Measurements from ENCODE around the gene BRPF1.

DNA sequence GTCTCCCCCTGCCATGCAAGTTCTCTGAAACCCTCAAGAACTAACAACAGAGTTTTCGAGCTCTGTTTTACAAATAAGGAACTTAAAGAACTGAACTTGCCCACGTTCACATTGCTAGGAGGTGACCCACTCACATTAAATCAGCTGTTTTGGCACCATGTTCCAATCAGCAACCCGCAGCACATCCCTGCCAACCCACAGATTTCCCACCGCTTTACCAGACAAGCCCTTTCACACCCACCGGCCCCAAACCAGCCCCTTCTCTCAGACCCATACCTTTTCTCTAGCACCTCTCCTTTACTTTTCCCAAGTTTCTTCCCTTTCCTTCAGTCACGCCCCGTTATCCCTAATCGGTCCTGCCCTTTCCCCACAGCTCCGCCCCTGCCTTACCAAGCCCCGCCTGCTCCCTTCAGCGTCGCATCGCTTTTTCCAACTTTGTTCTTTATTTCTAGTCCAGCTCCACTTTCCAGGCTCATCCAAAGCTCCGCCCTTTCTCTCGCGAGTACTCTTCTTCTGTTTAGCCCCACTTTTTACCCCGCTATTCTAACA is 804 bp upstream of the BRPF1 start:
- TF ChIP-seq, protein P1, sequence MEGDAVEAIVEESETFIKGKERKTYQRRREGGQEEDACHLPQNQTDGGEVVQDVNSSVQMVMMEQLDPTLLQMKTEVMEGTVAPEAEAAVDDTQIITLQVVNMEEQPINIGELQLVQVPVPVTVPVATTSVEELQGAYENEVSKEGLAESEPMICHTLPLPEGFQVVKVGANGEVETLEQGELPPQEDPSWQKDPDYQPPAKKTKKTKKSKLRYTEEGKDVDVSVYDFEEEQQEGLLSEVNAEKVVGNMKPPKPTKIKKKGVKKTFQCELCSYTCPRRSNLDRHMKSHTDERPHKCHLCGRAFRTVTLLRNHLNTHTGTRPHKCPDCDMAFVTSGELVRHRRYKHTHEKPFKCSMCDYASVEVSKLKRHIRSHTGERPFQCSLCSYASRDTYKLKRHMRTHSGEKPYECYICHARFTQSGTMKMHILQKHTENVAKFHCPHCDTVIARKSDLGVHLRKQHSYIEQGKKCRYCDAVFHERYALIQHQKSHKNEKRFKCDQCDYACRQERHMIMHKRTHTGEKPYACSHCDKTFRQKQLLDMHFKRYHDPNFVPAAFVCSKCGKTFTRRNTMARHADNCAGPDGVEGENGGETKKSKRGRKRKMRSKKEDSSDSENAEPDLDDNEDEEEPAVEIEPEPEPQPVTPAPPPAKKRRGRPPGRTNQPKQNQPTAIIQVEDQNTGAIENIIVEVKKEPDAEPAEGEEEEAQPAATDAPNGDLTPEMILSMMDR (IDR thresholded peaks at IDR 0.05), result no peak
- TF ChIP-seq ZFX (IDR thresholded peaks at IDR 0.05; ENCODE audit: borderline replicate concordance), result no peak

Measured in 22Rv1 (cell line).